HepG2 (cell line): ENCODE measurements around the gene RBCK1. TPM values are rescaled to one million over a fixed set of nuclear protein-coding genes. Genes with fewer than 3 reads are reported as not detected.
A peak's percentile ranks its signal among the peaks of the same experiment; 100 is the strongest.

Experiments used
- AKAP8 ChIP-seq: sonication (generic); formaldehyde crosslinking; IDR thresholded peaks from 2 replicates; pipeline ENCODE4 v1.5.1; 2020; ENCODE audit warnings: mild to moderate bottlenecking, missing genetic modification reagents
- AKNA ChIP-seq: sonication (generic); formaldehyde crosslinking; IDR thresholded peaks from 2 replicates; pipeline ENCODE4 v1.4.0; 2020; ENCODE audit warnings: missing genetic modification reagents, borderline replicate concordance
- ATAD3A ChIP-seq: sonication (generic); formaldehyde crosslinking; IDR thresholded peaks from 2 replicates; pipeline ENCODE4 v1.4.0; 2020; ENCODE audit warnings: missing genetic modification reagents
- CREBL2 ChIP-seq: sonication (generic); formaldehyde crosslinking; IDR thresholded peaks from 2 replicates; pipeline ENCODE4 v1.8.1; 2023; ENCODE audit warnings: missing genetic modification reagents, mild to moderate bottlenecking, borderline replicate concordance
- HES4 ChIP-seq: sonication (generic); formaldehyde crosslinking; IDR thresholded peaks from 2 replicates; pipeline ENCODE4 v1.9.0; 2021; ENCODE audit warnings: mild to moderate bottlenecking, missing genetic modification reagents, borderline replicate concordance
- IRF2 ChIP-seq: IDR thresholded peaks from 2 replicates; pipeline ENCODE4 v1.6.1; 2018; ENCODE audit warnings: missing genetic modification reagents, missing compliant biosample characterization
- KDM1A ChIP-seq: IDR thresholded peaks from 2 replicates; pipeline ENCODE4 v1.6.1; 2016; ENCODE audit warnings: missing compliant biosample characterization
- KLF12 ChIP-seq: sonication (generic); formaldehyde crosslinking; IDR thresholded peaks from 2 replicates; pipeline ENCODE4 v1.4.0; 2020; ENCODE audit warnings: missing genetic modification reagents, borderline replicate concordance
- NFRKB ChIP-seq: fragments of 450-650 bp; IDR thresholded peaks from 2 replicates; pipeline ENCODE4 v1.6.1; 2017
- SP140L ChIP-seq: sonication (generic); formaldehyde crosslinking; IDR thresholded peaks from 2 replicates; pipeline ENCODE4 v1.4.0; 2020; ENCODE audit warnings: missing genetic modification reagents, borderline replicate concordance
- ZBED4 ChIP-seq: sonication (generic); formaldehyde crosslinking; IDR thresholded peaks from 2 replicates; pipeline ENCODE4 v1.4.0; 2020; ENCODE audit warnings: missing genetic modification reagents, borderline replicate concordance
- ZNF20 ChIP-seq: sonication (generic); formaldehyde crosslinking; IDR thresholded peaks from 2 replicates; pipeline ENCODE4 v1.4.0; 2020; ENCODE audit warnings: mild to moderate bottlenecking, moderate library complexity, missing genetic modification reagents
- ZNF232 ChIP-seq: sonication (generic); formaldehyde crosslinking; IDR thresholded peaks from 2 replicates; pipeline ENCODE4 v1.4.0; 2020; ENCODE audit warnings: missing genetic modification reagents, borderline replicate concordance
- ZNF329 ChIP-seq: sonication (generic); formaldehyde crosslinking; IDR thresholded peaks from 2 replicates; pipeline ENCODE4 v1.9.0; 2021; ENCODE audit warnings: low read depth, mild to moderate bottlenecking, missing genetic modification reagents
- ZNF446 ChIP-seq: sonication (generic); formaldehyde crosslinking; IDR thresholded peaks from 2 replicates; pipeline ENCODE4 v1.5.0; 2020; ENCODE audit warnings: mild to moderate bottlenecking, missing genetic modification reagents
- ZNF740 ChIP-seq: sonication (generic); formaldehyde crosslinking; IDR thresholded peaks from 2 replicates; pipeline ENCODE4 v1.4.0; 2020; ENCODE audit warnings: missing genetic modification reagents
- ZSCAN20 ChIP-seq: sonication (generic); formaldehyde crosslinking; IDR thresholded peaks from 2 replicates; pipeline ENCODE4 v1.4.0; 2020; ENCODE audit warnings: missing genetic modification reagents, mild to moderate bottlenecking, borderline replicate concordance
- polyA plus RNA-seq, 8 experiments: library from polyadenylated mRNA; depleted of rRNA in 3 of 8; stranded (reverse) in 7 of 8; unstranded in 1 of 8; fragments of >200 nt; fragmentation: Illumina TruSeq in 4 of 8; extraction: Trizol in 4 of 8; gene quantifications; 2 replicates each; pipeline versions ENCODE4 v1.2.1 to v1.2.3, GENCODE V29; 2011 to 2016; ENCODE audit warnings: low read depth in 4 of 8, missing spikeins in 1 of 8, mixed read lengths in 1 of 8; ENCODE audit not compliant: insufficient read depth in 1 of 8
- total RNA-seq, 5 experiments: library from RNA; depleted of rRNA; stranded (reverse); fragments of >200 nt; fragmentation: Illumina TruSeq; extraction: Trizol; gene quantifications; 2 replicates each; pipeline ENCODE4 v1.2.3, GENCODE V29; 2016; ENCODE audit warnings: low read depth in 1 of 5

The RBCK1 gene
- total and polyA plus RNA-seq, 2 of the 13 experiments (the other 11 are each of a cell fraction or from before 2014, with no cell fraction given), result 149 to 215 TPM

GRCh38 chr20:461254-462198, 53.4 kb downstream of the RBCK1 start (continued):
- TF ChIP-seq HES4 (CRISPR knock-in tag) (no peak), ZNF20 (CRISPR knock-in tag) (peak; percentile 30; the same call in 1 of the 2 replicates), ZSCAN20 (peak; percentile 26), AKNA (CRISPR knock-in tag) (no peak), ZBED4 (CRISPR knock-in tag) (0 out of 2 replicates have a peak, but pooled peaks have one; percentile 4), SP140L (CRISPR knock-in tag) (peak; percentile 10; the same call in 1 of the 2 replicates), AKAP8 (CRISPR knock-in tag) (no peak), CREBL2 (CRISPR knock-in tag) (no peak), ZNF232 (CRISPR knock-in tag) (peak; percentile 56; the same call in 1 of the 2 replicates), ZNF740 (CRISPR knock-in tag) (no peak), ZNF329 (CRISPR knock-in tag) (peak; percentile 46; the same call in 1 of the 2 replicates), ZNF446 (CRISPR knock-in tag) (no peak), ATAD3A (no peak; the same call in 1 of the 2 replicates), IRF2 (CRISPR knock-in tag) (0 out of 2 replicates have a peak, but pooled peaks have one; percentile 3), KDM1A (CRISPR knock-in tag) (peak; percentile 93), KLF12 (CRISPR knock-in tag) (peak; percentile 23; the same call in 1 of the 2 replicates), NFRKB (no peak)
